Inflammatory macrophage (primary cell): ENCODE data around the gene TMEM203.

Experiments used
- DNase-seq, 2 donors: peaks; one replicate each; pipeline ENCODE4 v3.0.0-alpha.2; 2020 to 2022

TMEM203 gene

DNA sequence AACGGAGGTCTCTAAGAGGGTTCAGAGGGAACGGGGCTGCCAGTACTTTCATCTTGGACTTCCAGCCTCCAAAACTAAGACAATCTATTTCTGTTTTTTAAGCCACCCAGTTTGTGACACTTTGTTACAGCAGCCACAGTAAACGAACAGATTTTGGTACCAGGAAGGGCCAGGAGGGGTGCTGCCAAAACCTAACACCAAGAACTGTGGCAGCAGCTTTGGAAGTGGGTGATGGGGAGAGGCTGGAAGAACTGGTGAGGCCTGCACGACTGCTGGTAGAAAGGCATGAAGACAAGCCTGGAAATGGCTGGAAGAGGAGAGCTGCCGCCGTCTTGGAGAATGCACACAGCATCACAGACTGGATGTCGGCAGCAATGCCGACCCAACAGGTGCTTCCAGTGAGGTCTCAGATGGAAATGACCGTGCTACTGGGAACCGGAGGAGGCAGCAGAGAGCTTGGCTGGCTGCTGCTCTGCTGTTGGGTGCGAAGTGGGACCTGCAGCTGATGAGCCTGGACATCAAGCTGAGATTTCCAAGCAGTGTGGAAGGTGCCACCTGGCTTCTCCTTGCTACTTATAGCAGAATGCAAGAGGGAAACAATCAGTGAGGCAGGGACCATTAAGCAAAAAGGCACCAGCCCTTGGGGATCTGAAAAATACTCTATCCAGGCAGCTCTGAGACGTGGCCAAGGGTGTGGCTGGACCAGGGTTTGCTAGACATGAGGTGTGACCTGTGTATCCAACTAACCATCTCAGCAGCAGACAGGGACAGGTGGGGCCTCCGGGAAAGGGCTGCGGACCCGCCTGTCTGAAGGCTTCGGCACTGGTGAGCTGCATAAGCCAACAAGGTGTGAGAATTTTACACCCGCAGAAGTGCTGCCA lies 28.9 kb downstream of the TMEM203 start:
- peak; percentile 20 to 21 for DNase-seq

GRCh38 chr9:137175345-137175961 lies 30.0 kb downstream of the TMEM203 start:
- no peak for DNase-seq

GRCh38 chr9:137174722-137175293 lies 30.6 kb downstream of the TMEM203 start:
- DNase-seq: no peak

DNA sequence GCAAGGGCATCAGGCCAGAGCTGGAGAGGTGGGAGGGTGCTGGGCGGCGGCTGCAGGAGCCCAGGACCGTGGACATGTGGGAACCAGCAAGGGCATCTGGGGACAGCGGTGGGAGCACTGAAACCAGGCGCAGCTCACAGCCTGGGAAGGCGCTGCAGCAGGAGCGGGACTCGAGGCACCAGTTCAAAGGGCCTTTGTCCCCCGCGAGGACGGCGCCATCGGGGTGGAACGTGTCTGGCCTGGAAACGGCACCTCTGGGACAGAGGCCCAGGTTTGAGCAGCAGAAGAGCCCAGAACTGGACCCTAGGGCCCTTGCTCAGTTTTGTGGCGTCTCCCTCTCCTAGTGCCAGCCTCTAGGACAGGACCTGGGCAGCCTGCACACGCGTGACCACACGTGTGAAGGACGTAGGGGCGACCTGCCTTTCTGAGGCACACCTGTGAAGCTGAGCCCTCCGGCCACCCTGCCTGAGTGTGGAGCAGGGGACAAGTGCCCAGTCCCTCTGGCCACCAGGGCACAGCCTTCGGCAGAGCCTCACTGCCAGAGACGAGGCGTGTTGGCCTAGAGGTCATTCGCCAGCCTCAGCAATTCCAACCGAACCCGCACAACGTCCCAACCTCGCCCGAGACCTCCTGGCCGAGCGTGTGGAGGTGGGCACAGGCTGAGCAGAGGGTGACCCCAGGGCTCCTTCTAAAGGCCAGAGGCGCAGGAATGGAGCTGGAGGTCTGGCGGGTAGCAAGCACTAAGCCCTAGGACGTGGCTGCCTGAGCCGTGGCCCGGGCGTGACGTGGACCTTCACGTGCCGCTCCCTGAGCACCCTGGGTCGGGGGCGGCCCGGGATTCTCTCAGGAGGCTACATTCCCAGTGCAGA lies 31.4 kb downstream of the TMEM203 start:
- no peak for DNase-seq

DNA sequence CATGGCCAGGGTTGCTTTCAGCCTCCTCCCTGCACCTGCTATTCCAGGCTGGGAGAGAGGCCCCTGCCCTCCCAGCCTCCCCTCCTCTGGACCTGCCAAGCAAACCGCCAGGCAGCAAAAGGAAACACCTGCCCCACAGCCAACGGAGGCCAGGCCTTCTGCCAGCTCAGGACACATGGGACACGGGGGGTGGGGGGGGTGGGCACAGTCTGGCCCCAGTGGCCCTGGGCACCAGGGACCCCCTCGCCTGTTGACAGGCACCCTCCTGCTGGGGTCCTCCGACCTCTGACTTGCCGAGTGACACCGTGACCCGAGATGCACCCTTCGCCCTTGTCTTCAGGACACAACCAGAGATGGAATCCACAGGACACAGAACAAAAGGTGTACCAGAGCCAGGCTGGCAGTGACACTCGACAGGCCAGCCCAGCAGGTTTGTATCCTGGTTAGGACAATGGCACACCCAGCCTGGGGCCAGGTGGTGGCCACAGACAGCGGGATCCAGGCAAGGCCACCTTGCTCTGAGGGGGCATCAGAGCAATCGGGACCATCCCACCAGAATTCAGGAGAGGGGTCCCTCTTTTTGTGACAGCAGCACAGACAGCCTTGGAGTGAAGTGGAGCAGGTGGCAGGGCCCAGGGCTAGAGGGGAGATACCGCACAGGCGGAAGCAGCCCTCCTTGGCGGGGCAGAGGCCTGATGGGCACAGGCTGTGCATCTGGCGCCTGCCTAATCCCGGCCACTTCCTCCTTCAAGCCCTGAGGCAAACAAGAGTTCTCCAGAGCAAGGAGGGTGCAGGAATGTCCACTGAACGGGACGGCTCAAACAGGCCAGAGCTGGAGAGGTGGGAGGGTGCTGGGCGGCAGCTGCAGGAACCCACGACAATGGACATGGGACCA lies 32.3 kb downstream of the TMEM203 start:
- DNase-seq: no peak

- no peak for DNase-seq
Measured at GRCh38 chr9:137171149-137171900, 34.1 kb downstream of the TMEM203 start.

GRCh38 chr9:137170486-137171148 lies 34.8 kb downstream of the TMEM203 start:
- DNase-seq: no peak

DNA sequence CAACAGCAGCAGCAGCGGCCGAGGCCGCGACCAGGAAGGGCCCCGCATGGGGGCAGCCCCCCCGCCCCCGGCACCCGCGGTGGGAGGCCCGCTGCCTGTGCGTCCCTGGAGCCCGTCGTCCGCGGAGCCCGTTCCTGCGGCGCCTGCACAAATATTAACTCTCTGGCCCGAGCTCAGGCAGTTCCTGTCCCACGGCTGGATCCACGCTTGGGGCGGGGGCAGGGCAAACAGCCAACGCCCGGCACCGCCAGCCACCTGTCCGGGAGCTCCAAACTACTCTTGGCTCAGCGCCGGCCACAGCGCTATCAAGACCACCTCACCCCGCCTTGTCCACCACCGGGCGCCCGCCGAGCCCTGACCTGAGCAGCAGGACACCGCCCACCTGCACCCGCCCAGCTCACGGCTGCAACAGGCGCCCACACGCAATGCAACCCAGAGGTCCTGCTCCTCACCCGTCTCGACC lies 35.5 kb downstream of the TMEM203 start, which contains the start of gene LRRC26:
TSS of gene LRRC26 (minus strand) at position 156 of the 463 bp plus-strand sequence. CDS start at position 48, 108 bp downstream.
- no peak for DNase-seq

DNA sequence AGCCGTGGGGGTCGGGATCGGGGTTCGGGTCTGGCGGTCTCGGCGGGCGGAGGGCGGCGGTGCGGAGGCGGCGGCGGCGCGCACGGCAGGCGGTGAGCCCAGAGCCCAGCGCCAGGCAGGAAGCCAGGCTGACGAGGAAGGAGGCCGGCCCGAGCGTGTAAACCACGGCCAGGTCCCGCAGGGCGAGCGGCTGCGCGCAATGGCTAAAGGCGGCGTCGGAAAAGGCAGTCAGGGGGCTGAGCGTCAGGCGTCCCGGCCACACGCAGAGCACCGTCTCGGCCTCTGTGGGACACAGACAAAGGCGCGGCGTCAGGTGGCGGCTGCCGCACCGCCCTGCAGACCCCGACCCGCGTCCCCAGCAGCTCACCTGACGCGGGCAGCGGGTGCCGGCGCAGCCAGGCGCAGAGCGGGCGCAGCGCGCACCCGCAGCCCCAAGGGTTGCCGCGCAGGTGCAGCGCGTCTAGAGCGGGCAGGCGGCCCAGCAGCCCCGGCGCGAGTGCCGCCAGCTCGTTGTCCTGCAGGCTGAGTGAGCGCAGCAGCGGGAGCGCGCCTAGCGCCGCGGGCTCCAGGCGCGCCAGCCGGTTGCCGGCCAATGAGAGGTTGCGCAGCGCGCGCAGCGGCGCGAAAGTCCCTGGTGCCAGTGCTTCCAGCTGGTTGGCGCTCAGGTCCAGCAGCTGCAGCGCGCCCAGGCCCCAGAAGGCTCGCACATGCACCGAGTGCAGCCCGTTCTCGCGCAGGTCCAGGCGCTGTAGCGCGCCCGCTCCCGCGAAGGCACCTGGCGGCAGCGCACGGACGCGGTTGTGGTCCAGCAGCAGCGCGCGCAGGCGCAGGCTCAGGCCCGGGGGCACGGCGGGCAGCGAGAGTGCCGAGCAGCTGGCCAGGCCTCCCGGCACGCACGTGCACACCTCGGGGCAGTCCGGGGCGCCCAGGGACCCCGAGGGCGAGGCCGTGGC lies 36.3 kb downstream of the TMEM203 start:
- DNase-seq: no peak

GRCh38 chr9:137168573-137168903 lies 36.9 kb downstream of the TMEM203 start:
- no peak for DNase-seq

- DNase-seq: no peak
Measured at GRCh38 chr9:137167747-137168572, 37.5 kb downstream of the TMEM203 start.

DNA sequence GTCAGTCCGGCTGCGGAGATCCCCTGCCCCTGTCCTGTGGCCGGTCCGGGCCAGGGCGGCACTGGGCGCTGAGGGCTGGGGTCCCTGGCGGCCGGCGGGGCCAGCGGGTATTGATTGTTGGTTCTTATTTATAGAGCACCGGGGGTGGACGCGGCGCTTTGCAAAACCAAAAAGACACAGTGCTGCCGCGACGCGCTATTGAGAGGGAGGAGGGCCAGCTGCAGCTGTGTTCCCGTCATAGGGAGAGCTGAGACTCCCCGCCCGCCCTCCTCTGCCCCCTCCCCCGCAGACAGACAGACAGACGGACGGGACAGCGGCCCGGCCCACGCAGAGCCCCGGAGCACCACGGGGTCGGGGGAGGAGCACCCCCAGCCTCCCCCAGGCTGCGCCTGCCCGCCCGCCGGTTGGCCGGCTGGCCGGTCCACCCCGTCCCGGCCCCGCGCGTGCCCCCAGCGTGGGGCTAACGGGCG lies 38.1 kb downstream of the TMEM203 start:
- no peak for DNase-seq

DNA sequence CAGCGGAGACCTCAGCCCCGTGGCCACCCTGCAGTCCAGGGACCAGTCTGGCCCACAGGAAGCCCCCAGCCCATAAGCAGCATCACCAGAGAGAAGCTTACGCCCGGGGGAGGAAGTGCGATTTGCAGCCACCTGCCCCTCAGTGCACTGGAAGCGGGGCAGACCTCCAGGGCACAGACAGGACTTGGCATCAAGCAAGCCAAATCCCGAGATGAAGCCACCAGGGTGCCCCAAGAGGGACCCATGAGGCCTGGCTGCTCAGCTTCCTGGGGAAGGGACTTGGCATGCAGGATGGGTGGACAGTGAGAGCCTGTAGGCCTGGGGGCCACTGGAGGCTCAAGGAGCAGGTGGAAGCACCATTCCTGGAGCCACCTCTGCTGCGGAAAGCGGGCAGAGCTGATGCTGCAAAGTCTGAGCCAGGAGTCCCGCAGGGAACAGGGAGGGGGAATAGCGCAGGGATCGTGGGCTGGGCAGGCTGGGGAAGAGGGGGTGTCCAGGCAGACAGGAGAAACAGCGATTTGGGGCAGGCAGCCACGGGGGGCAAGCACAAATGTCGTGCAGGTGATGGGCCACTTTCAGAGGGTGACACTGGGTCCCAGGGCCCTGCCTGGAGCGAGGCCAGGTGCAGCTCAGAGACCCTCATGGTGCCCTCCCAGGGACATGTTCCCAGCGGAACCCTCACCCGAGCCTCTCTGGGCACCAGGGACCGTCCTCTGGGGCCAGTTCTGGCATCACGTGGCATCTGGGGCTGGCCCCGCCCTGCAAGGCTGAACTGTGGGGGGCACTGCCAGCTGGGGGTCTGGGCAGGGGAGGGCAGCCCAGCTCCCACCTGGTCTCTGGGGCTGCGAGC lies 38.8 kb downstream of the TMEM203 start:
- no peak for DNase-seq

DNA sequence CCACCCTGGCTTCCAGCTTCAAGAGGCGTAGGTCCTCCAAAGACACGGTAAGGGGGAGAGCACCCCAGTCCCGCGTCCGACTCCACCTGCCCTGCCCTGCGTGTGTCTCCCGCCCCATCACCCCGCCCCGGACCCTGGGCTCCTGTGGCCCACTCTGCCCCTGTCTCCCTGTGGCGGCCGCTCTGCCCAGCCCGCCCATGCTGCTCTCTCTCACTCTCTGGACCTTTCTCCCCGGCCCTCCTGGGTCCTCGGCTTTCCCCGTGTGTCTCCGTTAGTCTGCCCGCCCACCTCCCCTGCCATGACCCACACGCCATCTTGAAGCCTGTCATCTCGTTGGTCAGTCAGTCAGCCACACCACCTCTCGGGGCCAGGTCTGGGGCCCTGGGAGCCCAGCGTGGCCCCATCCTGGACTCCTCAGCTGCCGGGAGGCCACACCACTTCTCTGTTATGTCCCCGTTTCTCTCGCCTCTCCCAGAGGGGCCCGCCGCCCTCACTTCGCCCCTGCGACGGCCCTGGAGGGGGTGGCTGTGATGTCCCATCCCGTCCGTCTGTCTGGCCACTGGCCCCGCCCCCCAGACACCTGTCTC lies 40.1 kb downstream of the TMEM203 start:
- no peak for DNase-seq

DNA sequence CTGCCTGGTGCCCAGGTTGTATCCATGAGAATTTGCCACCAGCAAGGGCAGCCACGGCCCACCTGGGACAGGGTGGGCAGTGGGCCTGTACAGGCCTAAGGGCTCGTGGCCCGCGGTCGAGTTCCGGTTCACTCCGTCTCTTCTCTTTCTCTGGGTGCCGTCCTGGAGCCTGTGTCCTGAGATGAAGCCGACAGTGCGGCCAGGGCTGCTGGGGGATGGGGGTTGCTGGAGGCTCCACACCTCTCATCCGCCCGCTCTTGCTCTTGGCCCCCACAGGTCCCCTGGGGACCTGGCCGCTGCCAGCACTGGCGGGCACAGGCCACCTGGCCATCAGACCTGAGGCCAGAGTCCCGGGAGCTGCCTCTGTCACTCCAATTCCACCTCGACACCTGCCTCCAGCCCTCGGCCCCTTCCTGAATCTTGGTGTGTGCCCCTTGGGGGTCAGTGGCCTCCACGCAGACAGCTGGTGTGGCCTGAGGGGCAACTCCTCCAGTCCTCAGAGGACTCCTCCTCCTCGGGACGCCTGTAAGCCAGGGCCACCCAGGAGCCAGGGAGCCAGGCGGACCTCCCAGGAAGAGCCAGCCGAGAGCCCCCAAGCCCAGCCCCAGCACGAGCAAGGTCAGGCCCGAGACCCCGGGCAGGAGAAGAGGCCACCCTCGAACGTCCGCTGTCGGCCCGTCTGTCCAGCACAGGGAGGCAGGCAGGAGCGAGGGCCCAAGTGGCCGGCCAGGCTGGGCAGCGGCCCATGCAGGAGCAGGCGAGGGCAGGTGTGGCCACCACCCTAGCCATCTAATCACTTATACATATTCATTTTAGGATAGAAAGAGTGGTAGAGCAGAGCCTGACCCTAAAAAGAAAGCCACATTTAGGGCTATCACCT lies 40.8 kb downstream of the TMEM203 start:
- no peak for DNase-seq

- DNase-seq: no peak
Measured at GRCh38 chr9:137163805-137164204, 41.6 kb downstream of the TMEM203 start.
